ENCODE data around the gene AGRP. TPM values are rescaled to one million over a fixed set of nuclear protein-coding genes. Genes with fewer than 3 reads are reported as not detected.
"Not testable (repeated sequence)": the region's sequence is repeated elsewhere in the genome, so short reads cannot be mapped to it uniquely, and the experiment has no call there.

The AGRP gene
- total RNA-seq, 1 donor from 2014 or later = not detected

- DNase-seq = no peak
These were observed 21.0 kb upstream of the AGRP start for GRCh38 chr16:67504031-67505021.

- DNase-seq = no peak
These were observed 15.8 kb upstream of the AGRP start for GRCh38 chr16:67499106-67499505.

GRCh38 chr16:67490335-67491096 is 7.2 kb upstream of the AGRP start:
- no peak for DNase-seq

GRCh38 chr16:67489401-67490083 is 6.2 kb upstream of the AGRP start:
- DNase-seq = no peak

- not testable (repeated sequence) for DNase-seq
These were observed 4.2 kb upstream of the AGRP start for GRCh38 chr16:67487561-67487960.

GRCh38 chr16:67486805-67487204 is 3.5 kb upstream of the AGRP start:
- DNase-seq = no peak

- no peak for DNase-seq
These were observed 581 bp upstream of the AGRP start for GRCh38 chr16:67483731-67484525.

- no peak for DNase-seq
These were observed 968 bp downstream of the AGRP start for GRCh38 chr16:67482233-67482924.

GRCh38 chr16:67481561-67482232 is 1.6 kb downstream of the AGRP start:
- DNase-seq = peak; percentile 62

GRCh38 chr16:67480833-67481560 is 2.4 kb downstream of the AGRP start, which contains the start of gene ATP6V0D1:
ATP6V0D1 (minus strand) TSS chr16:67481157; CDS start chr16:67481086, 71 bp downstream.
- peak; percentile 99 for DNase-seq

- no peak for DNase-seq
These were observed 5.3 kb downstream of the AGRP start for GRCh38 chr16:67477960-67478554.

GRCh38 chr16:67474551-67475455 is 8.5 kb downstream of the AGRP start:
- DNase-seq = no peak

- DNase-seq = no peak
These were observed 11.5 kb downstream of the AGRP start for GRCh38 chr16:67471758-67472384.

- peak; percentile 91 for DNase-seq
These were observed 13.0 kb downstream of the AGRP start for GRCh38 chr16:67470359-67470758.

GRCh38 chr16:67468731-67469130 is 14.6 kb downstream of the AGRP start:
- no peak for DNase-seq

GRCh38 chr16:67466581-67466980 is 16.8 kb downstream of the AGRP start:
- DNase-seq = no peak

GRCh38 chr16:67464565-67464964 is 18.8 kb downstream of the AGRP start:
- no peak for DNase-seq

- no peak for DNase-seq
These were observed 19.7 kb downstream of the AGRP start for GRCh38 chr16:67463691-67464090.

All from tongue (tissue), 2 donors.